Right renal cortex interstitium (tissue), 3 donors: Measurements from ENCODE around the gene ZBTB16. TPM values are rescaled to one million over a fixed set of nuclear protein-coding genes. Genes with fewer than 3 reads are reported as not detected.
A peak's percentile ranks its signal among the peaks of the same experiment; 100 is the strongest.
"Not testable (repeated sequence)": the region's sequence is repeated elsewhere in the genome, so short reads cannot be mapped to it uniquely, and the experiment has no call there.

Experiments
- DNase-seq, 3 donors: peaks; one replicate each; pipeline ENCODE4 v3.0.0-alpha.2; 2013; ENCODE audit warnings: low read depth in 3 of 3, low spot score in 2 of 3
- polyA plus RNA-seq, 3 donors: library from polyadenylated mRNA; unstranded; fragments of 120-200 nt; gene quantifications; one replicate each; pipeline ENCODE4 v1.2.1, GENCODE V29; 2013; ENCODE audit not compliant: insufficient read length in 3 of 3

ZBTB16 gene
- polyA plus RNA-seq, 3 donors, result 1.1 to 1.8 (median 1.4) TPM

DNA sequence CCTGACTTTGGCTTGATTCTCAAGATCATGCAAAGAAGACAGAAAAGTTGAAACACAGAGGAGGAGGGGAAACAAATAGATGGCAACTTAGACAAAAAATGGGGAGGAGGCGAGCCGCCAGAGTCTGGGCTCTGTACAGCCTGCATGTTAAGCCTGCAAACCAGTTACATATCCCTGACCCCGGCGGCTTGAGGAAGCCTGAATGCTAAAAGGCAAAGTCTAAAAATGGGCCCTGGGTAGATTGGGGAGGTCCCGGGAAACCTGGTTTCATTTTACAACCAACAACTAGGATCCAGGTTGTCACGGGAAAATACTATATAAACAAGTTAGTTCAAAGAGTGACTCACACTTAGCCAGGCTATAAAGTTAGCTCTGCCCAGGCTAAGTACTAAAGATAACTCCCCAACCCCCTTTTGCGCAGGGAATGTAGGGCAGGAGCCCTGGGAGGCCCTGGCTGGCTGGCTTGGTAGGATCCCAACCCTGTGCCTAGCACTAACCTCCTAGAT, 18.8 kb upstream of the ZBTB16 start:
- no peak for DNase-seq

DNA sequence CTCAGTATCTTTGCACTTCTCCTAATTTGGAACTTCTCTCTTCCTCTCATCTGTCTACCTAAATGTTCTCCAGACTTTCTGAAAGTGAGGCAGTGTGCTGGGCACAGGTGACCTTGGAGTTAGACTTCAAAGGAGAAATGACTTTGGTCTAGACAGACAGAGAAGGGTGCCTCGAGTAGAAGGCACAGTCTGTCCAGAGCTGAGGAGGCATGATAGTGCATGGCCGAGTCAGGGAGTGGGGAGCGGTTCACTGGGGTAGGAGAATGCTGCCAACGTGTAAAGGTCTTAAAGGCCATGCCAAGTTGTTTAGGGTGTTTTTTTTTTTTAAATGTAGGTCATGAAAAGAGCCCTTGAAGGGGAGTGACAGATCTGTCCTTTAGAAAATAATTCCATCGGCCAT, 17.3 kb upstream of the ZBTB16 start:
- no peak for DNase-seq

DNA sequence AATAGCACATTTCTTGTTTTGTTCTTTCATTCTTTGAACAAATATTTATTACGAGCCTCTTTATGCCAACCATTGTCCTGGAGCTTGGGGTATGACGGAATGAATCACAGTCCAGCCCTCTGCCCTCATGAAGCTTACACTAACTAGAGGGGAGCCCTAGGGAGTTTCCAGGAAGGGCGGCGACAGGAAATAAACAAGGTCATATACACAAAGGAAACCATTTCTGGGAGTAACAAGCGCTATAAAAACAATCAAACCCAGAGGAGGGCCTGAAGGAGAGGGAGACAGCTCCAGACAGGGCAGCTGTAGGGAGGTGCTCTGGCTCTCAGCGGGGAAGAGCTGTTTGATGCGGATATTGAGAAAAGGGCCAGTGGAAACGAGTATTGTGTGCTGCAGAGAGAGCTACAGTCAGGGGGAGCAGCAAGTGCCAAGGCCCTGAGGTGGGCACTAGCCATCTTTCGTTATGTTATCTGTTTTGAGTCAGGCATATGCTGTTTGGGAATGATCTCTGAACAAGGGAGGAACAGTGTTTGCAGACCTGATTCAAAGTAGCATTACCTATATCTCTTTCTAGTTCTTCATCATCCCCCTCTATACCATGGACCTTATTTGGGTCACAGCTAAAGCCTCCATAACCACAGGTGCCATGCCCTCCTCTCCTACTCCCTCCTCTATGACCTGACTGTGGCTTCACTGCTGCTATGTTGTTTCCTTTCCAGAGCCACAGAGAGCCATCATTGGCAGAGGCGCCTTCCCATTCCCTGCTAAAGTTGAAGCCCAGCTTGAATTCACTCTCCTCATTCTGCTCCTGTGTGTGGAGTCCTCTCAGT, 15.3 kb upstream of the ZBTB16 start:
- no peak for DNase-seq

- no peak for DNase-seq
These were observed 12.2 kb upstream of the ZBTB16 start for GRCh38 chr11:114047327-114047726.

- no peak for DNase-seq
These were observed 10.5 kb upstream of the ZBTB16 start for GRCh38 chr11:114049050-114049449.

GRCh38 chr11:114049766-114050165, 9.7 kb upstream of the ZBTB16 start:
- not testable (repeated sequence) for DNase-seq

- no peak for DNase-seq
These were observed 9.1 kb upstream of the ZBTB16 start for GRCh38 chr11:114050258-114050927.

GRCh38 chr11:114051558-114051957, 8.0 kb upstream of the ZBTB16 start:
- no peak for DNase-seq

- DNase-seq, result no peak
These were observed 7.4 kb upstream of the ZBTB16 start for GRCh38 chr11:114052160-114052559.

DNA sequence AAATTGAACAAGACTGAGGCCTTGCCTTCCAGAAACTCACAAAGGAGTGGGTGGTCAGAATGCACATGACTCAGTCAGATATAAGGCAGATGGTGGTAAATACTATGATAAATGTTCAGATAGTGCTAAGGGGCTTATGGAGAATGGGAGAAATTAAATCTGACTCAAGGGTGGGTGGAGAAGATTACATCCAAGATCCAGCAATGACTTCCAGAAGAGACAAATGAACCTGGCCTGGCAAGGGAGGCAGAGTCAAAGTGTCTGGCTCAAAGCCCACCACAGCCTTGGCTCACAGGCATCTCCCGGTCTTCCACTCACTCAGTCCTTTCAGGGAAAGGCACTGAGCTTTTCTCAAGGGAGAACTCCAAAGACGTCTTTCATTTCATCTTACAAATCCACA, 6.1 kb upstream of the ZBTB16 start:
- DNase-seq, result no peak

DNA sequence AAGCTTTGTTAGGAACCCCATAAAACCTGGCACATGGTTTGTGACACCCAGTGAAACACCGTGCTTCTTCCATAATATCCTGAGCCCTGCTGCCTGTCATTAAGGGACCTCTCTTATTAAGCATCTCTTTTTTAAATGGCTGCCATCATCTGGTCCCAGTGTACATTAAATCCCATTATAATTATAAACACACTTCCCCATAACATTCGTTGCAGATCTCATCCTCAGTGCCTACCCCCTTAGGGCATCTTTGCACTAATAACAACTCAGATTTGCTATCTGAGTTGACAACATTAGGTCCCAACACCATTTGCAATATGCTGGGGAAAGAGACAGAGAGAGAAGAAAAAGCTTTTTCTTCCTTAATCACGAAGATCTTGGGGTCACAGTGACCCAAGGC, 4.7 kb upstream of the ZBTB16 start:
- no peak for DNase-seq

- DNase-seq, result no peak
These were observed 3.1 kb upstream of the ZBTB16 start for GRCh38 chr11:114056409-114056808.

DNA sequence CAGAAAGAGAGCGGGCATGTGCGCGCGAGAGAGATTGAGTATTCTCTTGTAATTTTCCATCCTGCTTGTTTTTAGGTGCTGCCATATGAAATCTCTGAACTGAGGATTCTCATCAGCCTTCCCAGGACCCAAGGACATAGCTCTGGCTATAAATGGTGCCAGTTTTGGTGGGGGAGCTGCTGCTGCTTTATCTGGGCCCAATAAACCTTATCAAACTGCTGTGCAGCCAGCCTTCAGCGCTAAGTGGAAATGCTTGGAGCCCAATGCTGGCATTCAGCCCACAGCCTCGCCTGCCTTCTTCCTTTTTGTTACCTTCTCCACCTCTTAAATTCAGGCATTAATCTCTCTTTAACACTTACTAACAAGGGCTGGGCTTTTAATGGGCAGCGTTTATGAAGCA, 2.4 kb upstream of the ZBTB16 start:
- DNase-seq, result no peak

DNA sequence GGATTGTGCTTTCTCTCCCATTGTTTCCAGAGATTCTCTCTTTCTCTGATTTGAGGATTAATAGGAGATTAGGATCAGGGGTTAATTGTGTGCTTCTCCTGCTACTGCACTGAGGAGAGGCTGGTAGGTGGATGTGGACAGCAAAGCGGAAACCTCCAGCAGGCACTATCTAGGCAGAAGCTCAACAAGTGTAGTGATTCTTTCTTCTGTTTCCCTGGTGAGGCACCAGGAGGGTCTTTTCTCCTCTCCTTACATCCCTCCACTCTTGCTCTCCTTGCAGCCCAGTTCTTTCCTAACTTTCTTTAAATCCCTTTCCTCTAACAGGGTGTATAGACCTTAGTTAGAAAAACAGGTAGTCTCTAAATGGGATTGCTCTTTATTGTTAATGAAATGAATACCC, 1.9 kb upstream of the ZBTB16 start:
- DNase-seq, result no peak

DNA sequence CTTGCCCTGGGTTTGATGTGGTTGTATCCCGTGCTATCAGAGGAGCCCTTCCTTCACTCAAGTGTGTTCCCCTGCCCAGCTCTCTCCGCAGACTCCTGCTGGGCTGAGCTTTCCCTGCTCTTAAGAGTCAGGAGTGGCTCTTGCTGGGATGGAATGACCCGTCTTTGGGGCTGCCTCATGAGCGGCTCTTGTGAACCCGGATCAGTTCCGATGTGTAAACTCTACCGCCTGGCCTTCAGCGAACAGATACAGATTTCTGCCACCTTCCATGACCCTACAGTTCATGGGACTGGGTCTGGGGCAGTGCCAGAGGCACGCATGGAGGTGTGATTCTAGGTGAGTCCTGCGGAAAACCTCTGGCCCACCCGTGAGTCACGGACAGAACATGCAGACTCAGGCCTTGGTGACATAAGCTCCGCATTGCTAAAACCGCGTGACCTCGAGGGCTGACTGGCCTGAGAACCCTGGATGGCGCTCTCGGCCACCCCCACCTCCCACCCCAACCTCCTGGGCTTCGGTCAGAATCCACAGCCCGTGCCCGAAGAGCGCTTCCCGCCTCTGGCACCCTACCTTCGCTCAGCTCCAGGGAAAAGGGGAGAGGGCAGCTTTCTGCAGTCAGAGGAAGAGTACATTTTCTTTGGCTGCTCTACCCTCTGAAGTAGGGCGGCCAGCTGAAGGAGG, 1.3 kb upstream of the ZBTB16 start:
- no peak for DNase-seq

- DNase-seq, result no peak
These were observed 637 bp upstream of the ZBTB16 start for GRCh38 chr11:114058871-114059277.

DNA sequence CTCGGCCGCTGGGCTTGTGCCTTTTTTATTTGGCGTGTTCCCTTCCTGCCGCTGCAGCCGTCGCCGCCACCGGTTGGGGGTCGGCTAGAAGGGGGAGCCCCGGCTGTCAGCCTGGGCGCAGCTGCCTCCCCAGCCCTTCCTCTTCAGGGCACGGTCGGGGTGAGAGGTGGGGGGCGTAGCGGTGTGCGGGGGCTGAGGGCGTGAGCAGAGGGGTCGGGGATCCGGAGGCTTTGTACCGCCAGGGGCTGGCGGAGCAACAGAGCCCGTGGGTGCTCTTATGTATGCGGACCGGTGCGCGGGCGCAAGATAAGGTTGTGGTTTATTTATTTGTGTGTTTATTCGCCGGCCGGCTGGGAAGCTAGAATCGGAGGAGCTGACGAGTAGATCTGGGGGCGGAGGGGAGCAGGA, 477 bp downstream of the ZBTB16 start:
- DNase-seq, result no peak

- DNase-seq, result no peak
These were observed 1.0 kb downstream of the ZBTB16 start for GRCh38 chr11:114060392-114061047.

GRCh38 chr11:114061048-114061680, 1.7 kb downstream of the ZBTB16 start:
- DNase-seq, result peak in 1 of 3 donors; percentile 45

DNA sequence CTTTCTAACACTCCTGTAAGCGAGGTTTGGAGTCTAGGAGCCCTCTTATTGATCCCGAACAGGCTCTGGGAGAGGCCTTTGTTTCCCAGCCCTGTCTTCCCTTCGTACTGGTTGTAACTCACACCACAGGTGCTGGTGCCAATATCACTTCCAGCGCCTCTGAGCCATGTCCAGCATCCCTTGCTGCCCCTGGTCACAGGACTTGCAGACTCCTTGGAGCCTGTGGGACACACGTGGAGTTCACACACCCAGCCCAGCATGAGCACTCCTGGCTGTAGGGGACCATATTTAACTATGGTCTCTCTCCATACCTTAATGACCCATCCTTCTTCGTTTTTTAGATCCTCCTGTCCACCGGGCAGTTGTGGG, 2.2 kb downstream of the ZBTB16 start:
- no peak for DNase-seq

GRCh38 chr11:114062272-114062671, 2.8 kb downstream of the ZBTB16 start:
- no peak for DNase-seq
